Activated naive CD8-positive, alpha-beta T cell treated with anti-CD3 and anti-CD28 coated beads, Interleukin-2, amount 50 U/mL, for 24 hours (primary cell): ENCODE results near the gene ATP6V0E2.
"Not testable (repeated sequence)": the region's sequence is repeated elsewhere in the genome, so short reads cannot be mapped to it uniquely, and the experiment has no call there.

Experiments used
- ATAC-seq: fragments of 150-1000 bp; cut with Tn5 transposase; one replicate; pipeline ENCODE4 v1.10.0; 2021
- DNase-seq: peaks from one replicate; pipeline ENCODE4 v3.0.0; 2021
- H3K27ac Mint-ChIP-seq: one replicate; pipeline ENCODE4 v1.8.0; 2021; ENCODE audit warnings: mild to moderate bottlenecking, mixed read lengths
- H3K27me3 Mint-ChIP-seq: one replicate; pipeline ENCODE4 v1.8.0; 2021; ENCODE audit warnings: mixed read lengths
- H3K36me3 Mint-ChIP-seq: one replicate; pipeline ENCODE4 v1.8.0; 2021; ENCODE audit warnings: low read depth, mixed read lengths
- H3K4me1 Mint-ChIP-seq: one replicate; pipeline ENCODE4 v1.8.0; 2021; ENCODE audit warnings: mixed read lengths
- H3K4me3 Mint-ChIP-seq: one replicate; pipeline ENCODE4 v1.8.0; 2021; ENCODE audit warnings: mild to moderate bottlenecking, moderate library complexity, mixed read lengths
- H3K9me3 Mint-ChIP-seq: one replicate; pipeline ENCODE4 v1.8.0; 2021; ENCODE audit warnings: mixed read lengths

ATP6V0E2 gene

DNA sequence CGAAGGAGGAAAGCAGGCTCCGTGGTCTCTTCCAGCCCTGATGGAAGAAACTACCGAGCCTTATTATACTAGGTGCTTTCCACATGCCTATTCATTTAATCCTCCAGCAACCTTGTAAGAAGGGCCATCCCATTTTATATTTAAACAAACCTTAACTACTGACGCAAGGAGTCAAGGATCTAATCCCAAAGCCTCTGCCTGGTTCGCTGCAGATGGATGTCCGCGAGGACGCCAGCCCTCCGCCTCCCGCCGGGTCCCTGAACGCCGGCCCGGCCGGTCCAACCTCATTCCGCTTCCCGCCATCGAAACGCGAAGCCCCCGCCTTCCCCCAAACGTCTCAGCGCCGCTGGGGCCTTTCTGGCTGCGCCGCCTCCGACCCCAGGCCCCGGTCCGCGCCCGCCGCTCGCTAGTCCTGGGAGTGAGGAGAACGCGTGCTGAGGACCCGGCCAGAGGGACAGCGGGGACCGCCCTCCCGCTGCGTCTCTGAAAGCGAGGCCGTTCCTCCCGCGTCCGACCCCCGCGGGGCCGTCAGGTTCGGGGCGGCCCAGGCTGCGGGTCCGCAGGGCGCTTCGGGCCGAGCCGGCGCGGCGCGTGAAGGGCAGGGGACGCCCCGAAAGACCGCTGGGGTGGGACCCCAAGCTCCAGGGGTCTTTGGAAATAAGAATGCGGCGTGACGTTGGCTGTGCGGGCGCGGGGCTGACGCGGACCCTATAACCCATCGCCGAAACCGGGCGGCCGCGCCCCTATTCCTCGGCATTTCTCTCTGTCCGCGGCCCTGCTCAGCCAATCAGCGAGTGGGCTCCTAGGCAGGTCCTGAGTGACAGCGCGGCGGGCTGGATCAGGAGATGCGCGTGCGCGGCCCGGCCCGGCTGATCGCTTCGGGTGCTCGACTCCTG, at the start of gene ATP6V0E2:
TSS of gene ATP6V0E2 (plus strand) at position 896 of the 896 bp plus-strand sequence. CDS start 97 bp downstream, outside the sequence.
- ATAC-seq (peak; percentile 86), DNase-seq (peak; percentile 94)
- H3K36me3 Mint-ChIP-seq, result peaks cover 21% of the 10 kb centered on the region
- H3K27ac Mint-ChIP-seq, result peak within 1 kb of the TSS; percentile 91
- no peaks in the 10 kb centered on the region for H3K9me3 Mint-ChIP-seq
- no peaks in the 10 kb centered on the region for H3K27me3 Mint-ChIP-seq
- H3K4me1 Mint-ChIP-seq, result peaks cover 73% of the 10 kb centered on the region
- peak within 1 kb of the TSS; percentile 90 for H3K4me3 Mint-ChIP-seq

DNA sequence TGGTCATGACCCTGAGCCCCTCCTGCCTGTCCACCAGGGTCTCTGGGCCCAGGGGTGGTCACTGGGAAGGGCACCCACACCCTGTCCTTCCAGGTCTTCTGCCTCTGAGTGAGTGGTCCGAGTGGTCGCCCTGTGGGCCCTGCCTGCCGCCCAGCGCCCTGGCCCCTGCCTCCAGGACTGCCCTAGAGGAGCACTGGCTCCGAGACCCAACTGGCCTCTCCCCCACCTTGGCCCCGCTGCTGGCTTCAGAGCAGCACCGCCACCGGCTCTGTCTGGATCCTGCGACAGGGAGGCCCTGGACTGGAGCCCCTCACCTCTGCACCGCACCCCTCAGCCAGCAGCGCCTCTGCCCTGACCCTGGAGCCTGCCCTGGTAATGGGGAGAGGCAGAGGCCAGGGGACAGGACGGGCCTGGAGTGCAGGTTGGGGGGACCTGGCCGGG, 49.4 kb upstream of the ATP6V0E2 start:
- peaks cover 2% of the 10 kb centered on the region for H3K4me1 Mint-ChIP-seq
- H3K27me3 Mint-ChIP-seq, result no peaks in the 10 kb centered on the region
- ATAC-seq (no peak), DNase-seq (no peak)
- H3K4me3 Mint-ChIP-seq, result no peak overlapping the region
- no peaks in the 10 kb centered on the region for H3K9me3 Mint-ChIP-seq
- no peak overlapping the region for H3K27ac Mint-ChIP-seq
- no peaks in the 10 kb centered on the region for H3K36me3 Mint-ChIP-seq

DNA sequence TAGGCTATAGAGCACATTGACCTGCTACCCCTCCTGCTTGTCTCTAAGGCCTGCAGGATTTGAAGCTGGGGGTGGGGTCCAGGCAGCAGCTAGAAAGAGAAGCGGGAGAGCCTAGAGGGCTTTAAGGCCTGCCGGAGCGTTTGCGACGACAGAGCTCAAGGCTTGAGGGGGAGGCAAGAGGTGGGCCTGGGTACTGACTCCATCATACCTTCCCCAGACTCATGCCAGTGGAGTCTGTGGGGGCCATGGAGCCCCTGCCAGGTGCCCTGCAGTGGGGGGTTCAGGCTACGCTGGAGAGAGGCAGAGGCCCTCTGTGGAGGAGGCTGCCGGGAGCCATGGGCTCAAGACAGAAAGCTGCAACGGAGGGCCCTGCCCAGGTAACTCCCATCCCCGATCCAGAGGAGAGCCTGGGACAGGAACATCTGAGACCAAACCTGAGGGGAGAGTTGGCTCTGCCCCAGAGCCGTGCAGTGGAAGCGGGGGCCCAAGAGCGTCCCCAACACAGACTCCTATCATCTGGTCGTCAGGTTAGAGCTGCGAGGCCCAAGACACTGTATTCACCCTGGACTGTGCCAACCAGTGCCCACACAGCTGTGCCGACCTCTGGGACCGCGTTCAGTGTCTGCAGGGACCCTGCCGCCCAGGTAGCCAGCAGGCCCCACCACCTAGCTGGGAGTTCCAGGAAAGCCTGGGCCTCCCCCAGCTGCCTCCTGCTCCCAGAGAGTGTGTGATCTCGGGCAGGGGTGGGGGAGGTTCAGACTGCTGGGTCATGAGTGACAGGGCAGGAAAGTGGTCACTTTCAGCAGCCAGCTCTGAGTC, 48.8 kb upstream of the ATP6V0E2 start:
- Mint-ChIP-seq H3K36me3 (no peaks in the 10 kb centered on the region), H3K27ac (no peak overlapping the region), H3K9me3 (no peaks in the 10 kb centered on the region), H3K4me1 (peaks cover 2% of the 10 kb centered on the region), H3K27me3 (no peaks in the 10 kb centered on the region), H3K4me3 (no peak overlapping the region)
- ATAC-seq (no peak), DNase-seq (no peak)

DNA sequence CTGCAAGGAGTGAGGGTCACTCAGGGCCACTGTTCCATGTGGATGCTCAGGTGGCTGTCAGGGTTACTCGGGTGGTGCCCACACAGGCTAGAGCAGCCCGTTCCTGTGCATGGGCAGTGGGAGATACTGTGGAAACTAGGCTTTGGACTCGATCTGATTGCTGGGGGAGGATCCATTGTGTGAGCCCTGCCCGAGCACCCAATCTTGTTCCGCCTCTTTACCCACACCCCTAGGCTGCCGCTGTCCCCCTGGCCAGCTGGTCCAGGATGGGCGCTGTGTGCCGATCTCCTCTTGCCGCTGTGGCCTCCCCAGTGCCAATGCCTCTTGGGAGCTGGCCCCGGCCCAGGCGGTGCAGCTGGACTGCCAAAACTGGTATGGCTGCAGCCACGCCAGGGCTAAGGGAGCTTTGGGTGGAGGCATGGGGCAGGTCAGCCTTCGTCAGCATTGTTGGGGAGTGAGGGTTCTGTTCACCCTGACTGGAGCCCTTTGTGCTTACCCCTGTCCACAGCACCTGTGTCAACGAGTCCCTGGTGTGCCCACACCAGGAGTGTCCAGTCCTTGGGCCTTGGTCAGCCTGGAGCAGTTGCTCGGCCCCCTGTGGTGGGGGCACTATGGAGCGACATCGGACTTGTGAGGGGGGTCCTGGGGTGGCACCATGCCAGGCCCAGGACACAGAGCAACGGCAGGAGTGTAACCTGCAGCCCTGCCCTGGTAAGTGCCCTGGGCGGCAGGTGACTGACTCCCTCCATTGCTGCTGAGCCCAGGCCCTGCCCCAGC, 48.0 kb upstream of the ATP6V0E2 start:
- Mint-ChIP-seq H3K4me3 (no peak overlapping the region), H3K36me3 (no peaks in the 10 kb centered on the region), H3K27me3 (no peaks in the 10 kb centered on the region), H3K27ac (no peak overlapping the region), H3K9me3 (no peaks in the 10 kb centered on the region), H3K4me1 (peaks cover 2% of the 10 kb centered on the region)
- no peak for DNase-seq
- ATAC-seq, result no peak

DNA sequence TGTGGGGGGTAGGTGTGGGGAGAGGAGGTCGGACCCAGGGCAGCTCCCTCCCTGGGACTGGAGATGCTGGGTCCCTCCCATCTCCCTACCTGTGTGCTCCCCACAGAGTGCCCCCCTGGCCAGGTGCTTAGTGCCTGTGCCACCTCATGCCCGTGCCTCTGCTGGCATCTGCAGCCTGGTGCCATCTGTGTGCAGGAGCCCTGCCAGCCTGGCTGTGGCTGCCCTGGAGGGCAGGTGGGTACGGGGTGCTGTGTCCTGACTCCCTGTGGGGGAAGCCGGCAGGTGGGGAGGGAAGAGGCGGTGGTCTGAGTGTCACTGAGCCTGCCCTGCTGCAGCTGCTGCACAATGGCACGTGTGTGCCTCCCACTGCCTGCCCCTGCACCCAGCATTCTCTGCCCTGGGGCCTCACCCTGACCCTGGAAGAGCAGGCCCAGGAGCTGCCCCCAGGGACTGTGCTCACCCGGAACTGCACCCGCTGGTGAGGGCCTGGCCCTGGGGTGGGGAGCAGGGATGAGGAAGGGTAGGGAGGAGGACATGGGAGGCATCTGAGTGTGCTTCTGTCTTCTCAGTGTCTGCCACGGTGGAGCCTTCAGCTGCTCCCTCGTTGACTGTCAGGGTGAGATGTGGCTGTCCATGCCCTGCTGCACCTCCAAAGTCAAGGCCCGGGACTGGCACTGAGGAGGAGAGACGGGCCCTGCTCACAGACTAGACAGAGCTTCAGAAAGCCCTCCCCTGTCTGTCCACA, 47.3 kb upstream of the ATP6V0E2 start:
- DNase-seq, result no peak
- ATAC-seq, result no peak
- Mint-ChIP-seq H3K27ac (no peak overlapping the region), H3K27me3 (no peaks in the 10 kb centered on the region), H3K4me1 (peaks cover 2% of the 10 kb centered on the region), H3K9me3 (no peaks in the 10 kb centered on the region), H3K36me3 (no peaks in the 10 kb centered on the region), H3K4me3 (no peak overlapping the region)

DNA sequence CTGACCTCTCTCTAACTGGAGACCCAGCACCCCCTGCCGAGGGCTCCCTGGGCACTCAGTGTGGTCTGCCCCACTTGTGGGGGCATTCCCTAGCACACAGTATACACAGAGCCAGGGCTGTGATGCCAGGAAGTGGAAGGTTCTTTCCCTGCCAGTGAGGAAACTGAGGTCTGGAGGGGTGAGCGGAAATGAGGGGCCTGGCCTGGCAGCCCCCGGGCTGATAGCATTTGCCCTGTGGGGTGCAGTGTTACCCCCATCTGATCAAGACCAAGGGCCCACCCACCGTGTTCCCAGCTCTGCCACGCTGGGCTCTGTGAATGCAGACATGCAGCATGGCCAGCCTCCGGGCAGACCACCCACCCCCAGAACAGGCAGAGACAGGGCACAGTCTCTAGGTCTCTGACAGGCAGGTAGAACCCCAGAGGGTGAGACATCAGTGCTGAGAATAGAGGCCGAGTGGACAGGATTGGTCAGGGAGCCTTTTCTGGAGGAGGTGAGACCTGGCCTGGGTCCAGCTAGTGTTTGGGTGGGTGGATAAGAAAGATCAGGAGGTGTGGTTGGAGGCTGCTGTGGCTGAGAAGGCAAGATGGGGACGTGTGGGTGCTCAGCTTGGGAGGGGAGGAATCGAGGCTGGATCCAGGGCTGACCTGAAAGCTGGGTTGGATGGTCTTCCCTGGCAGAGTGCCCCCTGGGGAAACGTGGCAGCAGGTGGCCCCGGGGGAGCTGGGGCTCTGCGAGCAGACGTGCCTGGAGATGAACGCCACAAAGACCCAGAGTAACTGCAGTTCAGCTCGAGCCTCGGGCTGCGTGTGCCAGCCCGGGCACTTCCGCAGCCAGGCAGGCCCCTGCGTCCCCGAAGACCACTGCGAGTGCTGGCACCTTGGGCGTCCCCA, 46.4 kb upstream of the ATP6V0E2 start:
- H3K27ac Mint-ChIP-seq, result no peak overlapping the region
- ATAC-seq (no peak), DNase-seq (peak; percentile 7)
- no peaks in the 10 kb centered on the region for H3K36me3 Mint-ChIP-seq
- H3K4me1 Mint-ChIP-seq, result peaks cover 2% of the 10 kb centered on the region
- no peaks in the 10 kb centered on the region for H3K9me3 Mint-ChIP-seq
- H3K4me3 Mint-ChIP-seq, result no peak overlapping the region
- H3K27me3 Mint-ChIP-seq, result no peaks in the 10 kb centered on the region

DNA sequence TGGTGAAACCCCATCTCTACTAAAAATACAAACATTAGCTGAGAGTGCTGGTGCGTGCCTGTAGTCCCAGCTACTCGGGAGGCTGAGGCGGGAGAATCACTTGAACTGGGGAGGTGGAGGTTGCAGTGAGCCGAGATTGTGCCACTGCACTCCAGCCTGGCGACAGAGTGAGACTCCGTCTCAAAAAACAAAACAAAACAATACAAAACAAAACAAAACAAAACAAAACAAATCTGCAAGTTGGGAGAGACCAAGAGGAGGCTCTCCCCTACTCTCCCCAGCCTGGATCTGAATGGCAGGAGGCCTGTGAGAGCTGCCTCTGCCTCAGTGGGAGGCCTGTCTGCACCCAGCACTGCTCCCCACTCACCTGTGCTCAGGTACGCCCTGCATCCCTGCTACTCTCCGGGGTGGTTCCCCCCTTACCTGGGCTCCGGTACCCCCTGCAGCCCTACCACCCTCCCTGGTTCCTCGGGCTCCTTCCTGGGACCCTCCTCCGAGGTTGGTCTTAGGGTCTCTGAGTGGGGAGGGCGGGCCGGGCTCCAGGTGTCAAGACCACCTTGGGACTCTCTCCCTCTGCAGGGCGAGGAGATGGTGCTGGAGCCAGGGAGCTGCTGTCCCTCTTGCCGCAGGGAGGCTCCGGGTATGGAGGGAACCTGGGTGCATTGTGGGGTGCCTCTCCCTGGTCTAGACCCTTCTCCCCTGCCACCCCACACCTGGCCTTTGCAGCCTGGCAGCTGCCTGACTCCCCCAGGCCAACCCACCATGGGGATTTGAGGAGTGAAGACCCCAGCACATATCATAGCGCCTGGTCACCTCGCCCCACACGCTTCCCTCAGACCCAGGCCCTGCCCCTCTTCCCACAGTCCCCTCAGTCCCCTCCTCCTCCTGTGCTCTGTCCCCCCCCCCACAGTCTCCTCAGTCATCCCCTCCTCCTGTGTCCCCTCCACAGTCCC, 45.1 kb upstream of the ATP6V0E2 start:
- Mint-ChIP-seq H3K4me3 (no peak overlapping the region), H3K27me3 (peaks cover 3% of the 10 kb centered on the region), H3K36me3 (no peaks in the 10 kb centered on the region), H3K4me1 (peaks cover 2% of the 10 kb centered on the region), H3K9me3 (no peaks in the 10 kb centered on the region), H3K27ac (no peak overlapping the region)
- ATAC-seq (no peak), DNase-seq (no peak)

DNA sequence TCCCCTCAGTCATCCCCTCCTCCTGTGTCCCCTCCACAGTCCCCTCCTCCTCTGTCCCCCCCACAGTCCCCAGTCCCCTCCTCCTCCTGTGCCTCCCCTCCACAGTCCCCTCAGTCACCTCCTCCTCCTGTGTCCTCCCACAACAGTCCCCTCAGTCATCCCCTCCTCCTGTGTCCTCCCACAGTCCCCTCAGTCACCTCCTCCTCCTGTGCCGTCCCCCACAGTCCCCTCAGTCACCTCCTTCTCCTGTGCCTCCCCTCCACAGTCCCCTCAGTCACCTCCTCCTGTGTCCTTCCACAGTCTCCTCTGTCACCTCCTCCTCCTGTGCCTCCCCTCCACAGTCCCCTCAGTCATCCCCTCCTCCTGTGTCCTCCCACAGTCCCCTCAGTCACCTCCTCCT, 43.2 kb upstream of the ATP6V0E2 start:
- H3K4me3 Mint-ChIP-seq, H3K9me3 Mint-ChIP-seq, H3K36me3 Mint-ChIP-seq, H3K27ac Mint-ChIP-seq, DNase-seq, ATAC-seq, H3K4me1 Mint-ChIP-seq, H3K27me3 Mint-ChIP-seq: not testable (repeated sequence)

DNA sequence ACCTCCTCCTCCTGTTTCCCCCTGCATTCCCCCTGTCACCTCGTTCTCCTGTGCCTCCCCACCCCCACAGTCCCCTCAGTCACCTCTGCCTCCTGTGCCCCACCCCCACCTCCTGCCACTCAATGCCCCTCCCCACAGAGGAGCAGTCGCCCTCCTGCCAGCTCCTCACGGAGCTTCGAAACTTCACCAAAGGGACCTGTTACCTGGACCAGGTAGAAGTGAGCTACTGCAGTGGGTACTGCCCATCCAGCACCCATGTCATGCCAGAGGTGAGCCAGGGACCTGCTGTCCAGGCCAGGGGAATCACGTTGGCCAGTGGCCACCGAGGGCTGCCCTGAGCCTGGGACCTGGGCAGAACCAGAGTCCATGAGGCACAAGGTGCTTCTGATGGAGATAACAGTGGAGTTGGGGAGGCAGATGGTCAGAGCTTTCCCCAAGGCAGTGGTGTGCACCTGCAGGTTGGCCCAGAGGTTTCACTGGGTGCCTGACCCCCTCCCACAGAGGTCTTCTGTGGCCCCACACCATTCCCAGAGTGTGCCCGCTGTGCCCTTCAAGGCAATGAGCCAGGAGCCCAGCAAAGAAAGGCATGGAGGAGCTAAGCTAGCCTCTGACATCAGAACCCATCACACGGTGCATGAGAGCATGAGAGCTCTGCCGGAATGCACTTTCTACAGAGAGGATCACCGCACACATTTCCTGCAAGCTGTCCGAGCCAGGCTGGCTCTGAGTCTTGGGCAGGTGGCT, 42.6 kb upstream of the ATP6V0E2 start:
- H3K36me3 Mint-ChIP-seq, result no peaks in the 10 kb centered on the region
- no peak for ATAC-seq

DNA sequence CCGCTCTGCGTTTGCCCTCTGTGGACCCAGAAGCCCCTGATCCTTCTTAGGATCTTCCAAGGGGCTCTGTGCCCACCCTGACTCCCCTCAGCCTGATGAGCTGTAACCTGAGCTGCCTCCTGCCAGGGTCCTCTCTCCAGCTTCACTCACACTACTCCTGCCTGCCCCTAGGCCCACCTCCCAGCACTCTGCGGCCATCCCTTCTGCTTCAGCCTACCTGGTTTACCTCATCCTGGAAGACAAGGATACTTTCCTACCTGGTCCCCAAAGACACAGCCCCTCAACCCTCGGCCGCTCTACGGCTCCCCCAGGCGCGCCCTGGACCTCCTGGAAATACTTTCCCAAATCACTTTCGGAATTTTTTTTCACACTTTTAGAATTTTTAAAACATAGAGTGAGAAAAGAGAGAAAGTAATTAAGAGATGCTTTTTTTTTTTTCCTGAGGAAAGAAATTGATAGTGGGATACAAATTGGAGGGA, 42.0 kb upstream of the ATP6V0E2 start:
- no peak overlapping the region for H3K4me3 Mint-ChIP-seq
- ATAC-seq (no peak), DNase-seq (no peak)
- peaks cover 2% of the 10 kb centered on the region for H3K4me1 Mint-ChIP-seq
- no peaks in the 10 kb centered on the region for H3K36me3 Mint-ChIP-seq
- no peak overlapping the region for H3K27ac Mint-ChIP-seq
- H3K9me3 Mint-ChIP-seq, result no peaks in the 10 kb centered on the region
- peaks cover 4% of the 10 kb centered on the region for H3K27me3 Mint-ChIP-seq

More for the DNA sequence above, 42.6 kb upstream of the ATP6V0E2 start:
- H3K9me3 Mint-ChIP-seq, result no peaks in the 10 kb centered on the region
- DNase-seq, result no peak
- no peak overlapping the region for H3K27ac Mint-ChIP-seq
- H3K4me3 Mint-ChIP-seq, result no peak overlapping the region
- peaks cover 4% of the 10 kb centered on the region for H3K27me3 Mint-ChIP-seq
- peaks cover 2% of the 10 kb centered on the region for H3K4me1 Mint-ChIP-seq

DNA sequence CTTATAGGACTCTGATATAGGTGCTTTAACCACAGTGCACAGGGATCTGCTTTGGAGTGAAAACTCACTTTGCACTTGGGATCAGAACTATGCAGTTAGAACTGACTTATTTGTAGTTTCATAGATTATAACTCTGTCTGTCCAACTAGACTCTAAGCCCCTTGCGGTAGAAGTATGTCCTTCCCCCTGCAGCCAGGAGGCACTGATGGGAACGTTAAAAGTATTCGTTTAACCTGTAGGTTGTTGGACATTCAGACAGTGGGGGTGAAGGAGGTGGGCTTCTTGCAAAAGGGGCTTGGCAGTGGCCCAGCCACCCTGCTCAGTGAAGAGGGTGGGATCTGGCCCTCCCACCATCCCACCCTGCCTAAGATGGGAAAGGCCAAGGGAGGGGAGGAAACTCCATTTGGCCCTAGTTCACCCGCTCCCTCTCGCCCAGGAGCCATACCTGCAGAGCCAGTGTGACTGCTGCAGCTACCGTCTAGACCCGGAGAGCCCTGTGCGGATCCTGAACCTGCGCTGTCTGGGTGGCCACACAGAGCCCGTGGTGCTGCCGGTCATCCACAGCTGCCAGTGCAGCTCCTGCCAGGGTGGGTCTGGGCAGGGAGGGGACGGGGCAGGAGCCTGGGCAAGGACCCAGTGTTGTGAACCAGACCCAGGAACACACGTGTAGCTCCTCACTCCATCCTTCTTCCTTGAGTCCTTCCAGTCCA, 41.3 kb upstream of the ATP6V0E2 start:
- H3K4me1 Mint-ChIP-seq, result peaks cover under 1% of the 10 kb centered on the region
- DNase-seq, result no peak
- no peak overlapping the region for H3K27ac Mint-ChIP-seq
- H3K4me3 Mint-ChIP-seq, result no peak overlapping the region
- no peaks in the 10 kb centered on the region for H3K36me3 Mint-ChIP-seq
- H3K9me3 Mint-ChIP-seq, result no peaks in the 10 kb centered on the region
- no peak for ATAC-seq
- peaks cover 4% of the 10 kb centered on the region for H3K27me3 Mint-ChIP-seq
